ENCODE results near the gene OLIG2.

The OLIG2 gene

DNA sequence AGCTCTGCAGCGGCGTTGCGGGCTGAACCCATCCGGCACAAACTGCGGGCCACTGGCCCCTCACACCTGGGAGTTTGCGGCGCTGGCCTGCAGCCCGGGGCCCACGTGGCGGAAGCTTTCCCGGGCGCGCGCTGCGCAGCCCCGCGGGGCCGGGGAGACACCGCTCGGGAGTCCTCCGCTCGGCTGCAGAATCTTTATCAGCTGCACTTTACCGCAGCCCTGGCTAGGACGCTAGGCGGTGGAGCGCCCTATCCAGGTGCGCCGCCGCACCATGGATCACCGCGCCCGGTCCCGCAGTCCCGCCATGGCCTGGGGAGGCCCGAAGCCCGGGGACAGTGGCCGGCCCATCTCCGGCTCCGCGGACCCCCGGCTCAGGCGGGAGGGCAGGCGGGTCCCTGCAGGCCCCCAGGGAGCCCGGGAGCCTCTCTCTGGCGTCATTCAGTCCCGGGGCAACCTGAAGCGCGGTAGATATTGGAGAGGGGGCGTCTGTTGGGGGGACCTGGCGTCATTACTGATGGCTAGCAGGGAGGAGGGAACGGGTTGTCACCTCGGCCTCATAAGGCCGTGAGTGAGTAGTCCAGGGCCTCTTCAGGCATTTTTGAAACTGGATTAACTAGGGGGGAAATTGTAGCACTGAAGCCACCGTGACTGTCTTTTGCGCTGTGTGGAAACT, 5.7 kb upstream of the OLIG2 start:
- DNase-seq (ENCODE audit: low read depth in 2 of 2) = no peak

DNA sequence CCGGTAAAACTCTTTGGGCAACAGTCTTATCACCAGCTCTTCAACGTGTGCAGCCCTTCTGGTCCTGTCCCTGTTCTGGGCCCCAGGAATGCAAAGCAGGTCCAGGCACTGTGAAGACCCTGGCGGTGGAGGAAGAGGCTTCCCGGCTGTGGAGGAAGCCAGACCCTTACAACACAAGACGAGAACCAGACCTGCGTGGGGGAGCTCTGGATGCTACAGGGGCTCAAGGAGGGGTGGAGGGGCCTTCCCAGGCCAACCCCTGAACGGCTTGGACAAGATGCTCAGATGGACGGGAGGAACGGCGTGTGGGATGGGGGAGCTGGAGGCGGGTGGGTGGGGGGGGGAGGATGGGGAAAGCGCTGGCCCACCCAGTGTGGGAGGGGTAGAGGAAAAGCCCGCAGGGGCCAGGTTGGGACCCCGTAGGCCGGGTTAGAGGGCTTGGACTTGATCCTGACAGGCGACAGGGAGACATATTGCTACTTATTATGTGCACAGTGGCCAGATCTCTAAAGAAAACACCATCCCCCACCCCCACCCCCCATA, 5.1 kb upstream of the OLIG2 start:
- no peak for DNase-seq (ENCODE audit: low read depth in 2 of 2)

DNA sequence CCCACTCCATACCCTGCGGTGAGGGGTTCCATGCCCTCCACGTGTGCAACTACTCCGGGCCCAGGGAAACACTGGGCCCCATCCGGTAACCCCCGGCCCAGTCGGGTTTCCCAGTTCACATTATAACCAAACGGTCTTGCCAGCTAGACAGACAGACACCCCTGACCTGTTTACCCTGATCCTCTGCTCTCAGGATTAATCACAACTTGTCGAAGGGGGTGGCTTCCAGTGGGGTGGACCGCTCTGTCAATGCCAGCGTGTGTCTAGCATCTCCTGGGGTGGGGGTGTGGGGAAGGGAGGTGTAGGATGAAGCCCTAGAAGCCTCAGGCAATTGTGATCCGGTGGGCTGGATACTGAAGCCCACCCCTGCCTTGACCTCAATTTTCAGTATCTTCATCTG, 4.6 kb upstream of the OLIG2 start:
- no peak for DNase-seq (ENCODE audit: low read depth in 2 of 2)

DNA sequence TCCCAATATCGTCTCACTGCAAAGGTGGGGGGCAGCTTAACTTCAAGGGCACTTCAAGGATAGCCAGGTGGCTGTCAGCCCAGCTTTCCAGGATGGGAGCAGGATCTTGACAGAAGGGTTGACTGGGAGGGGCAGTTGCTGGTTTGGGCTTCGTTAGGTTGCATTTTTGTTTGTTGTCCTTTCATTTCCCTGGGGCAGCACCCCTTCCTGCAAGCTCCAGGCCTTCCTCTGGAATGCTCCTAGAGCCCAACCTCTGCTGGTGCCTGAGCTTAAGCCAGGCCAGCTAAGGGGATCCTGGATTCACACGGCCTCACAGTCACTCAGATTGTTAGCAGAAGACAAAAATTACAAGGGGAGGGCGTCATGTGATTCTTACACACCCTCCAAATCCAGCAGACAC, 4.1 kb upstream of the OLIG2 start:
- no peak for DNase-seq (ENCODE audit: low read depth in 2 of 2)

DNA sequence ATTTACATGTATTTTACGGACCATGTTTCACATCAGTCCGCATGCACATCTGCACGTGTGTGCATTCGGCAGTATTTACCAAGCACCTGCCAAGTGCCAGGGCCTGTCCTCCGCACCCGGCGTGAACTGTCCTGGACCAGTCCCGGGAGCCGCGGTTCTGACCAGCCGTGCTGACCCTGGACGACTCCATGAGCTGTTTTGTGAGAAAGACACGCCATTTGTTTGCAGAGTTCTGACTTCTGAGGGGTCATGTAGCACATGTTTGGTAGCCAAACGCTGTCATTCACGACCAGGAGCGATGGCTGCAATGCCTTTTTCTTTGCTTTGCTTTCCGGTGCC, 3.3 kb upstream of the OLIG2 start:
- DNase-seq (ENCODE audit: low read depth in 2 of 2) = no peak

DNA sequence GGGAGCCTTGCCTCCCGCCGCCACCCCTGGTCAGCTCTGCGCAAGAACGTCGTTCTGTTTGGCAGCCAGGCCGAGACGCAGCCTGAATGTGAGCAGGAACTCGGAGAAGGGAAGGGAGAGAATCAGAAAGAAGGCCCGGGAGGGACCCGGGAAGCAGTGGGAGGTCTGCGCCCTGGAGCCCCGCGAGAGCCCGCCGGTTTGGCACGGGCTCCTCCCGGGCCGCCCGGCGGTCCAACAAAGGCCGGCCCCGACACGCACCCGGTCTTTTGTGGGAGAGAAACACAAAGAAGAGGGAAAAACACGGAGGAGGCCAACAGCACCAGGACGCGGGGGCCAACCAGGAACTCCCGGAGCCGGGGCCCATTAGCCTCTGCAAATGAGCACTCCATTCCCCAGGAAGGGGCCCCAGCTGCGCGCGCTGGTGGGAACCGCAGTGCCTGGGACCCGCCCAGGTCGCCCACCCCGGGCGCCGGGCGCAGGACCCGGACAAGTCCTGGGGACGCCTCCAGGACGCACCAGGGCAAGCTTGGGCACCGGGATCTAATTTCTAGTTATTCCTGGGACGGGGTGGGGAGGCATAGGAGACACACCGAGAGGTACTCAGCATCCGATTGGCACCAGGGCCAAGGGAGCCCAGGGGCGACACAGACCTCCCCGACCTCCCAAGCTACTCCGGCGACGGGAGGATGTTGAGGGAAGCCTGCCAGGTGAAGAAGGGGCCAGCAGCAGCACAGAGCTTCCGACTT, 2.7 kb upstream of the OLIG2 start:
- DNase-seq (ENCODE audit: low read depth in 2 of 2) = no peak

DNA sequence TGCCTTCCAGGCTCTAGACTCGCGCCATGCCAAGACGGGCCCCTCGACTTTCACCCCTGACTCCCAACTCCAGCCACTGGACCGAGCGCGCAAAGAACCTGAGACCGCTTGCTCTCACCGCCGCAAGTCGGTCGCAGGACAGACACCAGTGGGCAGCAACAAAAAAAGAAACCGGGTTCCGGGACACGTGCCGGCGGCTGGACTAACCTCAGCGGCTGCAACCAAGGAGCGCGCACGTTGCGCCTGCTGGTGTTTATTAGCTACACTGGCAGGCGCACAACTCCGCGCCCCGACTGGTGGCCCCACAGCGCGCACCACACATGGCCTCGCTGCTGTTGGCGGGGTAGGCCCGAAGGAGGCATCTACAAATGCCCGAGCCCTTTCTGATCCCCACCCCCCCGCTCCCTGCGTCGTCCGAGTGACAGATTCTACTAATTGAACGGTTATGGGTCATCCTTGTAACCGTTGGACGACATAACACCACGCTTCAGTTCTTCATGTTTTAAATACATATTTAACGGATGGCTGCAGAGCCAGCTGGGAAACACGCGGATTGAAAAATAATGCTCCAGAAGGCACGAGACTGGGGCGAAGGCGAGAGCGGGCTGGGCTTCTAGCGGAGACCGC, 2.0 kb upstream of the OLIG2 start:
- no peak for DNase-seq (ENCODE audit: low read depth in 2 of 2)

DNA sequence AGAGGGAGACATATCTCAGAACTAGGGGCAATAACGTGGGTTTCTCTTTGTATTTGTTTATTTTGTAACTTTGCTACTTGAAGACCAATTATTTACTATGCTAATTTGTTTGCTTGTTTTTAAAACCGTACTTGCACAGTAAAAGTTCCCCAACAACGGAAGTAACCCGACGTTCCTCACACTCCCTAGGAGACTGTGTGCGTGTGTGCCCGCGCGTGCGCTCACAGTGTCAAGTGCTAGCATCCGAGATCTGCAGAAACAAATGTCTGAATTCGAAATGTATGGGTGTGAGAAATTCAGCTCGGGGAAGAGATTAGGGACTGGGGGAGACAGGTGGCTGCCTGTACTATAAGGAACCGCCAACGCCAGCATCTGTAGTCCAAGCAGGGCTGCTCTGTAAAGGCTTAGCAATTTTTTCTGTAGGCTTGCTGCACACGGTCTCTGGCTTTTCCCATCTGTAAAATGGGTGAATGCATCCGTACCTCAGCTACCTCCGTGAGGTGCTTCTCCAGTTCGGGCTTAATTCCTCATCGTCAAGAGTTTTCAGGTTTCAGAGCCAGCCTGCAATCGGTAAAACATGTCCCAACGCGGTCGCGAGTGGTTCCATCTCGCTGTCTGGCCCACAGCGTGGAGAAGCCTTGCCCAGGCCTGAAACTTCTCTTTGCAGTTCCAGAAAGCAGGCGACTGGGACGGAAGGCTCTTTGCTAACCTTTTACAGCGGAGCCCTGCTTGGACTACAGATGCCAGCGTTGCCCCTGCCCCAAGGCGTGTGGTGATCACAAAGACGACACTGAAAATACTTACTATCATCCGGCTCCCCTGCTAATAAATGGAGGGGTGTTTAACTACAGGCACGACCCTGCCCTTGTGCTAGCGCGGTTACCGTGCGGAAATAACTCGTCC, 1.3 kb upstream of the OLIG2 start:
- no peak for DNase-seq (ENCODE audit: low read depth in 2 of 2)

DNA sequence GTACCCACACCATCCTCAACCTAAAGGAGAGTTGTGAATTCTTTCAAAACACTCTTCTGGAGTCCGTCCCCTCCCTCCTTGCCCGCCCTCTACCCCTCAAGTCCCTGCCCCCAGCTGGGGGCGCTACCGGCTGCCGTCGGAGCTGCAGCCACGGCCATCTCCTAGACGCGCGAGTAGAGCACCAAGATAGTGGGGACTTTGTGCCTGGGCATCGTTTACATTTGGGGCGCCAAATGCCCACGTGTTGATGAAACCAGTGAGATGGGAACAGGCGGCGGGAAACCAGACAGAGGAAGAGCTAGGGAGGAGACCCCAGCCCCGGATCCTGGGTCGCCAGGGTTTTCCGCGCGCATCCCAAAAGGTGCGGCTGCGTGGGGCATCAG, 638 bp upstream of the OLIG2 start:
- DNase-seq (ENCODE audit: low read depth in 2 of 2) = no peak

DNA sequence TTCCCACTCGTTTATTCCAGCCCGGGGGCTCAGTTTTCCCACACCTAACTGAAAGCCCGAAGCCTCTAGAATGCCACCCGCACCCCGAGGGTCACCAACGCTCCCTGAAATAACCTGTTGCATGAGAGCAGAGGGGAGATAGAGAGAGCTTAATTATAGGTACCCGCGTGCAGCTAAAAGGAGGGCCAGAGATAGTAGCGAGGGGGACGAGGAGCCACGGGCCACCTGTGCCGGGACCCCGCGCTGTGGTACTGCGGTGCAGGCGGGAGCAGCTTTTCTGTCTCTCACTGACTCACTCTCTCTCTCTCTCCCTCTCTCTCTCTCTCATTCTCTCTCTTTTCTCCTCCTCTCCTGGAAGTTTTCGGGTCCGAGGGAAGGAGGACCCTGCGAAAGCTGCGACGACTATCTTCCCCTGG, 716 bp downstream of the OLIG2 start:
- no peak for DNase-seq (ENCODE audit: low read depth in 2 of 2)

DNA sequence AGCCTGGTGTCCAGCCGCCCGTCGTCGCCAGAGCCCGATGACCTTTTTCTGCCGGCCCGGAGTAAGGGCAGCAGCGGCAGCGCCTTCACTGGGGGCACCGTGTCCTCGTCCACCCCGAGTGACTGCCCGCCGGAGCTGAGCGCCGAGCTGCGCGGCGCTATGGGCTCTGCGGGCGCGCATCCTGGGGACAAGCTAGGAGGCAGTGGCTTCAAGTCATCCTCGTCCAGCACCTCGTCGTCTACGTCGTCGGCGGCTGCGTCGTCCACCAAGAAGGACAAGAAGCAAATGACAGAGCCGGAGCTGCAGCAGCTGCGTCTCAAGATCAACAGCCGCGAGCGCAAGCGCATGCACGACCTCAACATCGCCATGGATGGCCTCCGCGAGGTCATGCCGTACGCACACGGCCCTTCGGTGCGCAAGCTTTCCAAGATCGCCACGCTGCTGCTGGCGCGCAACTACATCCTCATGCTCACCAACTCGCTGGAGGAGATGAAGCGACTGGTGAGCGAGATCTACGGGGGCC, 1.2 kb downstream of the OLIG2 start:
- no peak for DNase-seq (ENCODE audit: low read depth in 2 of 2)

DNA sequence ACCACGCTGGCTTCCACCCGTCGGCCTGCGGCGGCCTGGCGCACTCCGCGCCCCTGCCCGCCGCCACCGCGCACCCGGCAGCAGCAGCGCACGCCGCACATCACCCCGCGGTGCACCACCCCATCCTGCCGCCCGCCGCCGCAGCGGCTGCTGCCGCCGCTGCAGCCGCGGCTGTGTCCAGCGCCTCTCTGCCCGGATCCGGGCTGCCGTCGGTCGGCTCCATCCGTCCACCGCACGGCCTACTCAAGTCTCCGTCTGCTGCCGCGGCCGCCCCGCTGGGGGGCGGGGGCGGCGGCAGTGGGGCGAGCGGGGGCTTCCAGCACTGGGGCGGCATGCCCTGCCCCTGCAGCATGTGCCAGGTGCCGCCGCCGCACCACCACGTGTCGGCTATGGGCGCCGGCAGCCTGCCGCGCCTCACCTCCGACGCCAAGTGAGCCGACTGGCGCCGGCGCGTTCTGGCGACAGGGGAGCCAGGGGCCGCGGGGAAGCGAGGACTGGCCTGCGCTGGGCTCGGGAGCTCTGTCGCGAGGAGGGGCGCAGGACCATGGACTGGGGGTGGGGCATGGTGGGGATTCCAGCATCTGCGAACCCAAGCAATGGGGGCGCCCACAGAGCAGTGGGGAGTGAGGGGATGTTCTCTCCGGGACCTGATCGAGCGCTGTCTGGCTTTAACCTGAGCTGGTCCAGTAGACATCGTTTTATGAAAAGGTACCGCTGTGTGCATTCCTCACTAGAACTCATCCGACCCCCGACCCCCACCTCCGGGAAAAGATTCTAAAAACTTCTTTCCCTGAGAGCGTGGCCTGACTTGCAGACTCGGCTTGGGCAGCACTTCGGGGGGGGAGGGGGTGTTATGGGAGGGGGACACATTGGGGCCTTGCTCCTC, 1.9 kb downstream of the OLIG2 start:
- DNase-seq (ENCODE audit: low read depth in 2 of 2) = no peak

DNA sequence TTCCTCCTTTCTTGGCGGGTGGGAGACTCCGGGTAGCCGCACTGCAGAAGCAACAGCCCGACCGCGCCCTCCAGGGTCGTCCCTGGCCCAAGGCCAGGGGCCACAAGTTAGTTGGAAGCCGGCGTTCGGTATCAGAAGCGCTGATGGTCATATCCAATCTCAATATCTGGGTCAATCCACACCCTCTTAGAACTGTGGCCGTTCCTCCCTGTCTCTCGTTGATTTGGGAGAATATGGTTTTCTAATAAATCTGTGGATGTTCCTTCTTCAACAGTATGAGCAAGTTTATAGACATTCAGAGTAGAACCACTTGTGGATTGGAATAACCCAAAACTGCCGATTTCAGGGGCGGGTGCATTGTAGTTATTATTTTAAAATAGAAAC, 2.5 kb downstream of the OLIG2 start:
- no peak for DNase-seq (ENCODE audit: low read depth in 2 of 2)

DNA sequence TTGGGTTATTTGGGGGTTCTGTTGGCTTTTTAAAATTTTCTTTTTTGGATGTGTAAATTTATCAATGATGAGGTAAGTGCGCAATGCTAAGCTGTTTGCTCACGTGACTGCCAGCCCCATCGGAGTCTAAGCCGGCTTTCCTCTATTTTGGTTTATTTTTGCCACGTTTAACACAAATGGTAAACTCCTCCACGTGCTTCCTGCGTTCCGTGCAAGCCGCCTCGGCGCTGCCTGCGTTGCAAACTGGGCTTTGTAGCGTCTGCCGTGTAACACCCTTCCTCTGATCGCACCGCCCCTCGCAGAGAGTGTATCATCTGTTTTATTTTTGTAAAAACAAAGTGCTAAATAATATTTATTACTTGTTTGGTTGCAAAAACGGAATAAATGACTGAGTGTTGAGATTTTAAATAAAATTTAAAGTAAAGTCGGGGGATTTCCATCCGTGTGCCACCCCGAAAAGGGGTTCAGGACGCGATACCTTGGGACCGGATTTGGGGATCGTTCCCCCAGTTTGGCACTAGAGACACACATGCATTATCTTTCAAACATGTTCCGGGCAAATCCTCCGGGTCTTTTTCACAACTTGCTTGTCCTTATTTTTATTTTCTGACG, 3.1 kb downstream of the OLIG2 start:
- DNase-seq (ENCODE audit: low read depth in 2 of 2) = no peak

DNA sequence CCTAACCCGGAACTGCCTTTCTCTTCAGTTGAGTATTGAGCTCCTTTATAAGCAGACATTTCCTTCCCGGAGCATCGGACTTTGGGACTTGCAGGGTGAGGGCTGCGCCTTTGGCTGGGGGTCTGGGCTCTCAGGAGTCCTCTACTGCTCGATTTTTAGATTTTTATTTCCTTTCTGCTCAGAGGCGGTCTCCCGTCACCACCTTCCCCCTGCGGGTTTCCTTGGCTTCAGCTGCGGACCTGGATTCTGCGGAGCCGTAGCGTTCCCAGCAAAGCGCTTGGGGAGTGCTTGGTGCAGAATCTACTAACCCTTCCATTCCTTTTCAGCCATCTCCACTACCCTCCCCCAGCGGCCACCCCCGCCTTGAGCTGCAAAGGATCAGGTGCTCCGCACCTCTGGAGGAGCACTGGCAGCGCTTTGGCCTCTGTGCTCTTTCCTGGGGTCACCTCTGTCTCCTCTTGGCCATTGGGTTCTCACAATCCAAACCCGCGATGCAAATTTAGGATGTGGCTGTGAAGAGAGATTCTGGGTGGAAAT, 3.7 kb downstream of the OLIG2 start:
- no peak for DNase-seq (ENCODE audit: low read depth in 2 of 2)

DNA sequence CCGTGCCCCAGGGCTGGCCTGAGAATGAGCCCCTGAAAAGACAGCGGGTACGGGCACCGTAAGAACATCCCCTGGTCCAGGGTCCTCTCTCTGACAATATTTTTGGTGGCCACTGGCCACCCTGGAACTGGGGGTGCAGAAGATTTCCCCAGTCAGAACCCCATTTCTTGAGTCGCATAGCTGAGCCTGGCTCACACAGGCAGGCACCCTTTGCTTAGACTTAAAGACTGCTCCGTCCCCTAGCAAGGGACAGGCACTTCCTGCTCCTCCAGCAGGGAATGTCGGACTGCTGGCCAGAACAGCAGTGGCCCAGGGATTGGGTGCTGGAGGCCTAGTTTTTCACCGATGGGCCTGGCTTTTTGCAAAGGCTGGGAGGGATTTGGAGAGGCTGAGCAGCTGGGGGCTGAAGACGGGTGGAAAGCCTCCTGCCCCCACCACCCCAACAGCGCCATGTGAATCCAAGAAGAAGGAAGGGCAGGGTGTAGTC, 4.3 kb downstream of the OLIG2 start:
- DNase-seq (ENCODE audit: low read depth in 2 of 2) = no peak

DNA sequence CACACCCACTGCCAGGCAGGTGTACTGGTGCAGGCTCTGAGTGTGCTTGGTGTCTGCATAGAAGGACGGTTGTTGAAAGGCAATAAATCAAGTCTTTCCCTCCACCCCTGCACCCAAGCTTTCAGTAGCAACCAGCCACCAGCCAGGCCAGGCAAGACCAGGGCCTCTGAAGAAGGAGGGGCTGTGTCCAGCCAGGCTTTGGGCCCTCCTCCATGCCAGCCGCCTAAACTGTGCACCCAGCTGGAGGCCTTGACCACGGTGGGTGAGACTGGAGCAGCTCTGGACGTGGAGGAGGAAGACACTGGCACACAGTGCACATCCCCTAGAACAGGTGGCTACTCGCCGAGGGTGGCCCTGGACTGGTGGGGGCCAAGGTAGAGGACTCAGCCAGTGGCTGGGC, 4.9 kb downstream of the OLIG2 start:
- DNase-seq (ENCODE audit: low read depth in 2 of 2) = no peak

DNA sequence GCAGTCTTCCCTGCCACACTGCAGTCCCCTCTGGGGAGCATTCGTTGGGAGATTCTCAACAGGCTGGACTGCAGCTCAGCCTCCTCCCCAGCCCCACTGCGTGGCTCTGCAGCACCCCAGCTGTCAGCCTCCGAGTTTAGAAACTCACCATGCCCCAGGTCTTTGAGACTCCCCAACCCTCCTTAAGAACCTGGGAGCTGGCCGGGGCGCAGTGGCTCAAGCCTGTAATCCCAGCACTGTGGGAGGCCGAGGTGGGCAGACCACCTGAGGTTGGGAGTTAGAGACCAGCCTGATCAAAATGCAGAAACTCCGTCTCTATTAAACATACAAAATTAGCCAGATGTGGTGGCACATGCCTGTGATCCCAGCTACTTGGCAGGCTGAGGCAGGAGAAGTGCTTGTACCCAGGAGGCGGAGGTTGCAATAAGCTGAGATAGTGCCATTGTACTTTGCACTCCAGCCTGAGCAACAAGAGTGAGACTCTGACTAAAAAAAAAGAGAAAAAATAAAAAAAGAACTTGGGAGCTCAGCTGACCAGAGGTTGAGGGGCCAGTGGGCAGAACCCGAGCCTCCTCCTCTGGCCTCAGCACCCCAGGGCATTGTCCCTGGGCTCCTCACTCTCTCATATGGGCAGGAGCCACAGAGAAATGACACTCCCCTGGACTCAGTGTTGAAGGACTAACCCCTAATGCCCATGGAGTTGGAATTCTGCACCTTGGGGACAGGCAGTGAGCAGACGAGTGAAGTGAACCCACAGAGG, 5.6 kb downstream of the OLIG2 start:
- no peak for DNase-seq (ENCODE audit: low read depth in 2 of 2)

DNA sequence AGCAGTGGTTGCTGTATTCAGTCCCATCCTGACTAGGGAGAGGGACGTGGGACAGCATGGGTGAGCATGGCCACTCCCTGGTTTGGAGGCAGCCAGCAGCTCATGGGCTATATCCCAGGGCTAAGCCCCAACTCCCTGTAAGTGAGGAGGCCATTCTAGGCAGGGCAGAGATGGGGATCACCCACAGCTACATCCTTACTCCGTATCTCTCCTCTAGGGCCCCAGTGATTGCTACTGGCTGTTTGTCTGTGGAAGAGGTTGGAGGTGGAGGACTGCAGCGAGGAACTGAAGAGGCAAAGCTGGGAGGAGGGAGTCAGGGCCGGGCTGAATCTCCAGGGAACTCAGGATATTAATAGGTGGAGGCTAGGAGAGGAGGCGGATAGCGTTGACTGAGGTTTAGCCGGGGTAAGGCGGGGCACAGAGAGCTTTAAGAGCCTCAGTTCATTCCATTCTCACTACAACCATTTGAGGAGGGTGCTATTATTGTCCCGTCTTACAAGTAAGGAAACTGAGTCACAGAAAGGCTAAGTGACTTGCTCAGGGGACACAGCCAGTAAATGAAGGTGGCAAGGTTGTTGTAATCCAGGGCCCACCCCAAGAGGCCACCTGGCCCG, 6.8 kb downstream of the OLIG2 start:
- no peak for DNase-seq (ENCODE audit: low read depth in 2 of 2)
